Neural cell (in vitro differentiated cells): ENCODE results near the gene CXCR5. TPM values are rescaled to one million over a fixed set of nuclear protein-coding genes. Genes with fewer than 3 reads are reported as not detected.

Experiments used
- H2AFZ ChIP-seq: fragments of 200-600, 300-800 bp; sonication (generic), shearing (Covaris generic); 2 replicates; pipeline ENCODE4 v1.6.0; 2014; ENCODE audit warnings: low read depth, mild to moderate bottlenecking, antibody characterized with exemption, low read length, moderate library complexity
- H3F3A ChIP-seq: fragments of 200-600 bp; shearing (Covaris generic); 2 replicates; pipeline ENCODE4 v1.6.1; 2016; ENCODE audit warnings: mild to moderate bottlenecking, moderate library complexity, mixed read lengths, antibody characterized with exemption, low read length; ENCODE audit not compliant: insufficient read depth, poor library complexity, severe bottlenecking
- H3K27ac ChIP-seq: fragments of 200-600, 300-800 bp; sonication (generic), shearing (Covaris generic); 2 replicates; pipeline ENCODE4 v1.5.1; 2014; ENCODE audit warnings: mild to moderate bottlenecking, low read length, moderate library complexity
- H3K27me3 ChIP-seq: fragments of 300-800, 200-600 bp; sonication (generic), shearing (Covaris generic); 2 replicates; pipeline ENCODE4 v1.6.0; 2014; ENCODE audit warnings: mild to moderate bottlenecking, low read depth, low read length, moderate library complexity; ENCODE audit not compliant: insufficient read depth
- H3K36me3 ChIP-seq: fragments of 300-800, 200-600 bp; sonication (generic), shearing (Covaris generic); 2 replicates; pipeline ENCODE4 v1.5.1; 2014; ENCODE audit warnings: mild to moderate bottlenecking, antibody characterized with exemption, low read length, moderate library complexity; ENCODE audit not compliant: insufficient read depth
- H3K4me2 ChIP-seq: fragments of 300-800, 200-600 bp; sonication (generic), shearing (Covaris generic); 2 replicates; pipeline ENCODE4 v1.6.0; 2014; ENCODE audit warnings: mild to moderate bottlenecking, low read length
- H3K4me3 ChIP-seq: fragments of 300-800, 200-600 bp; sonication (generic), shearing (Covaris generic); 2 replicates; pipeline ENCODE4 v1.5.1; 2014; ENCODE audit warnings: mild to moderate bottlenecking, low read length, moderate library complexity
- H3K79me2 ChIP-seq: fragments of 200-600 bp; shearing (Covaris generic); replicated peaks from 2 replicates; pipeline ENCODE4 v1.6.0; 2014; ENCODE audit warnings: mild to moderate bottlenecking, low read length, moderate library complexity; ENCODE audit not compliant: insufficient read depth
- H3K9ac ChIP-seq: fragments of 300-800, 200-600 bp; sonication (generic), shearing (Covaris generic); 2 replicates; pipeline ENCODE4 v1.6.1; 2016; ENCODE audit warnings: mild to moderate bottlenecking, low read length, mixed read lengths
- H3K9me2 ChIP-seq: fragments of 200-600 bp; shearing (Covaris generic); 2 replicates; pipeline ENCODE4 v1.6.1; 2016; ENCODE audit warnings: mild to moderate bottlenecking, low read length, mixed read lengths; ENCODE audit not compliant: insufficient read depth
- H3K9me3 ChIP-seq: fragments of 200-600, 300-800 bp; sonication (generic), shearing (Covaris generic); 2 replicates; pipeline ENCODE4 v1.6.1; 2016; ENCODE audit warnings: mild to moderate bottlenecking, mixed run types, low read length, moderate library complexity, mixed read lengths
- H4K20me1 ChIP-seq: fragments of 200-600 bp; shearing (Covaris generic); 2 replicates; pipeline ENCODE4 v1.6.1; 2016; ENCODE audit warnings: mild to moderate bottlenecking, mixed run types; ENCODE audit not compliant: insufficient read depth
- CTCF ChIP-seq: fragments of 450-650 bp; IDR thresholded peaks from 2 replicates; pipeline ENCODE4 v1.5.1; 2014; ENCODE audit warnings: antibody characterized with exemption, mild to moderate bottlenecking, moderate library complexity; ENCODE audit not compliant: poor library complexity, severe bottlenecking
- EZH2 ChIP-seq: fragments of 200-600, 300-800 bp; shearing (Covaris generic), sonication (generic); IDR thresholded peaks from 2 replicates; pipeline ENCODE4 v1.6.1; 2014; ENCODE audit warnings: antibody characterized with exemption, low read length, borderline replicate concordance, mild to moderate bottlenecking; ENCODE audit not compliant: insufficient read depth, poor library complexity, severe bottlenecking
- MXI1 ChIP-seq: fragments of 450-650 bp; conservative IDR thresholded peaks from 2 replicates; pipeline ENCODE4 v1.6.1; 2014; ENCODE audit warnings: antibody characterized with exemption, mild to moderate bottlenecking; ENCODE audit not compliant: poor library complexity, severe bottlenecking
- POLR2AphosphoS5 ChIP-seq: IDR thresholded peaks from 2 replicates; pipeline ENCODE4 v1.6.1; 2012
- REST ChIP-seq: IDR thresholded peaks from 2 replicates; pipeline ENCODE4 v1.6.1; 2012; ENCODE audit warnings: borderline replicate concordance
- TAF1 ChIP-seq: IDR thresholded peaks from 2 replicates; pipeline ENCODE4 v1.6.1; 2012; ENCODE audit warnings: low read depth
- polyA plus RNA-seq: library from polyadenylated mRNA; depleted of rRNA; stranded (reverse); fragments of >200 nt; gene quantifications from 2 replicates; pipeline ENCODE4 v1.2.3, GENCODE V29; 2014

The CXCR5 gene
- polyA plus RNA-seq, 1 donor from 2014 or later, result not detected

- Histone ChIP-seq H3K4me2 (no peak overlapping the region), H2AFZ (no peak overlapping the region), H3K79me2 (no peaks in the 10 kb centered on the region), H3F3A (no peaks in the 10 kb centered on the region), H3K9ac (no peak overlapping the region), H3K9me3 (no peaks in the 10 kb centered on the region), H3K27me3 (no peaks in the 10 kb centered on the region), H3K4me3 (no peak overlapping the region), H3K9me2 (no peaks in the 10 kb centered on the region), H3K27ac (no peak overlapping the region), H3K36me3 (no peaks in the 10 kb centered on the region), H4K20me1 (no peaks in the 10 kb centered on the region)
- no peak for TF ChIP-seq MXI1
- no peak for TF ChIP-seq EZH2
- no peak for TF ChIP-seq TAF1
- no peak for TF ChIP-seq POLR2AphosphoS5
Observed at GRCh38 chr11:118885831-118886565, 2.3 kb downstream of the CXCR5 start.

- H2AFZ ChIP-seq, result no peak overlapping the region
- H3K79me2 ChIP-seq, result no peaks in the 10 kb centered on the region
- TF ChIP-seq REST (no peak), CTCF (no peak), EZH2 (no peak), TAF1 (no peak)
- H3K36me3 ChIP-seq, result no peaks in the 10 kb centered on the region
- no peak overlapping the region for H3K9ac ChIP-seq
- H3K4me3 ChIP-seq, result no peak overlapping the region
- no peaks in the 10 kb centered on the region for H4K20me1 ChIP-seq
- H3K27me3 ChIP-seq, result no peaks in the 10 kb centered on the region
- no peaks in the 10 kb centered on the region for H3F3A ChIP-seq
- no peak overlapping the region for H3K27ac ChIP-seq
- no peaks in the 10 kb centered on the region for H3K9me3 ChIP-seq
- no peaks in the 10 kb centered on the region for H3K9me2 ChIP-seq
- no peak overlapping the region for H3K4me2 ChIP-seq
Observed at GRCh38 chr11:118886681-118887111, 3.0 kb downstream of the CXCR5 start.

GRCh38 chr11:118887206-118887605 is 3.5 kb downstream of the CXCR5 start:
- no peaks in the 10 kb centered on the region for H3K36me3 ChIP-seq
- no peaks in the 10 kb centered on the region for H3K9me3 ChIP-seq
- H3K4me3 ChIP-seq, result no peak overlapping the region
- TF ChIP-seq POLR2AphosphoS5 (no peak), CTCF (no peak), TAF1 (no peak)
- H3K9ac ChIP-seq, result no peak overlapping the region
- no peaks in the 10 kb centered on the region for H4K20me1 ChIP-seq
- H3F3A ChIP-seq, result no peaks in the 10 kb centered on the region
- H3K9me2 ChIP-seq, result no peaks in the 10 kb centered on the region
- H3K4me2 ChIP-seq, result no peak overlapping the region
- H3K27ac ChIP-seq, result no peak overlapping the region
- H2AFZ ChIP-seq, result no peak overlapping the region
- H3K27me3 ChIP-seq, result no peaks in the 10 kb centered on the region
- H3K79me2 ChIP-seq, result no peaks in the 10 kb centered on the region
